Ishikawa (cell line): ENCODE measurements around the gene CLBA1.

Experiments
- CEBPB ChIP-seq: IDR thresholded peaks from 2 replicates; pipeline ENCODE4 v1.6.1; 2012
- CREB1 ChIP-seq: IDR thresholded peaks from 2 replicates; pipeline ENCODE4 v1.6.1; 2012; ENCODE audit warnings: low read depth
- EGR1 ChIP-seq: IDR thresholded peaks from 2 replicates; pipeline ENCODE4 v1.6.1; 2012
- EP300 ChIP-seq: IDR thresholded peaks from 2 replicates; pipeline ENCODE4 v1.6.1; 2012; ENCODE audit warnings: borderline replicate concordance
- FOXM1 ChIP-seq: IDR thresholded peaks from 2 replicates; pipeline ENCODE4 v1.6.1; 2012; ENCODE audit warnings: low read depth, borderline replicate concordance
- MAX ChIP-seq: IDR thresholded peaks from 2 replicates; pipeline ENCODE4 v1.6.1; 2012
- NFIC ChIP-seq: IDR thresholded peaks from 2 replicates; pipeline ENCODE4 v1.6.1; 2012
- RAD21 ChIP-seq: IDR thresholded peaks from 2 replicates; pipeline ENCODE4 v1.6.1; 2012; ENCODE audit warnings: low read depth
- REST ChIP-seq: IDR thresholded peaks from 2 replicates; pipeline ENCODE4 v1.6.1; 2012; ENCODE audit warnings: low read depth, mild to moderate bottlenecking
- TAF1 ChIP-seq: IDR thresholded peaks from 2 replicates; pipeline ENCODE4 v1.6.1; 2012; ENCODE audit warnings: low read depth, mild to moderate bottlenecking
- TCF12 ChIP-seq: IDR thresholded peaks from 2 replicates; pipeline ENCODE4 v1.6.1; 2012; ENCODE audit warnings: low read depth
- TEAD4 ChIP-seq: IDR thresholded peaks from 2 replicates; pipeline ENCODE4 v1.6.1; 2012
- YY1 ChIP-seq: IDR thresholded peaks from 2 replicates; pipeline ENCODE4 v1.6.1; 2012; ENCODE audit warnings: low read depth
- ZBTB7A ChIP-seq: IDR thresholded peaks from 2 replicates; pipeline ENCODE4 v1.6.1; 2012; ENCODE audit warnings: low read depth
- TF ChIP-seq, protein P1 (sequence below): IDR thresholded peaks from 2 replicates; pipeline ENCODE4 v1.6.1; 2012

The CLBA1 gene

DNA sequence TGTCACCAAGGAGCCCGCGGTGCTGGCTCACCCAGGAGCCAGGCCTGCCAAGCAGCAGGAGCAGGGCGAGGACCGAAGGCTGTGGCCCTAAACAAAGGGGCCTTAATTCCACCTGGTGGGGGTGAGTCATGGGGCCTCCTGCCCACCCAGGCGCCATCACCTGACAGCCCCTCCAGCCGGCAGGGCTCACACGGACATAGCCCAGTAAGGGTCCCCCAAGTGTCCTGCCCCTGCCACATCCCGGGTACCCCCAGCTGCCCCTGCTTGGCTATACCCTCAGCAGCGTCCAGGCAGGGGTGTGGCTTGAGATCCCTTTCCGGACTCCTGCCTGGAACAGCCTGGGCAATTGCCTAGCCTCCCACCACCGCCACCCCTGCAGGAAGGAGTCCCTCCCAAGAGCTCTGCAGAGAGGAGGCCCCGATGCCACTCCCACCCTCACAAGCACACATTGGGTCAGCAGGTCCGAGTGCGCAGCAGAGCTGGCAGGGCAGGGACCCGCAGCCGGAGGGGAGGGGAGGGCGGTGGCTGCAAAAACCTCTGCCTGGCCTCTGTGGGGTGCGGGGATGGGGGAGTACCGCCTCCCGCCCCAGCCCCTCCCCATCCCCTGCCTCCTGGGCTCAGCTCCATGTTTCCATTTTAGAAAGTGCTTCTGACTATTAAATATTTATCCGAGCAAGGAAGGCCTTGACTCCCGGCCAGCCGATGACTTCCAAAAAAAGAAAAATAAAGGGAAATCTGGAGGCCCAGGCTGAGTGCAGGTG lies 12.0 kb upstream of the CLBA1 start:
- TF ChIP-seq EGR1 (no peak; the same call in 1 of the 2 replicates), CREB1 (no peak), TCF12 (peak; percentile 97), MAX (no peak), CEBPB (no peak), TEAD4 (no peak; the same call in 1 of the 2 replicates), FOXM1 (peak; percentile 92), REST (no peak; the same call in 1 of the 2 replicates), ZBTB7A (peak; percentile 94), TAF1 (peak; percentile 37; the same call in 1 of the 2 replicates), RAD21 (no peak), NFIC (peak; percentile 95), YY1 (peak; percentile 5; the same call in 1 of the 2 replicates), EP300 (peak; percentile 96)
- TF ChIP-seq, protein P1, sequence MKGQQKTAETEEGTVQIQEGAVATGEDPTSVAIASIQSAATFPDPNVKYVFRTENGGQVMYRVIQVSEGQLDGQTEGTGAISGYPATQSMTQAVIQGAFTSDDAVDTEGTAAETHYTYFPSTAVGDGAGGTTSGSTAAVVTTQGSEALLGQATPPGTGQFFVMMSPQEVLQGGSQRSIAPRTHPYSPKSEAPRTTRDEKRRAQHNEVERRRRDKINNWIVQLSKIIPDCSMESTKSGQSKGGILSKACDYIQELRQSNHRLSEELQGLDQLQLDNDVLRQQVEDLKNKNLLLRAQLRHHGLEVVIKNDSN = peak; percentile 66

- TF ChIP-seq ZBTB7A (no peak), TCF12 (no peak), REST (no peak), YY1 (no peak), EGR1 (no peak), EP300 (no peak), CEBPB (no peak), CREB1 (no peak), FOXM1 (no peak), RAD21 (no peak), TEAD4 (no peak), NFIC (no peak), MAX (no peak), TAF1 (no peak)
- TF ChIP-seq, protein P1 = no peak
Observed at GRCh38 chr14:104974146-104974541, 11.4 kb upstream of the CLBA1 start.

GRCh38 chr14:104974665-104975390 lies 10.8 kb upstream of the CLBA1 start:
- TF ChIP-seq CEBPB (no peak), YY1 (no peak), TEAD4 (no peak), EGR1 (no peak), EP300 (no peak), TCF12 (no peak), NFIC (no peak), MAX (no peak), ZBTB7A (no peak), FOXM1 (no peak), TAF1 (no peak), CREB1 (no peak), RAD21 (no peak), REST (no peak)
- TF ChIP-seq, protein P1 = no peak
